Measurements from ENCODE around the gene GDPD5. TPM values are rescaled to one million over a fixed set of nuclear protein-coding genes. Genes with fewer than 3 reads are reported as not detected.

GDPD5 gene
- total and polyA plus RNA-seq, 8 donors = 0.58 to 57.6 (median 4.9) TPM

DNA sequence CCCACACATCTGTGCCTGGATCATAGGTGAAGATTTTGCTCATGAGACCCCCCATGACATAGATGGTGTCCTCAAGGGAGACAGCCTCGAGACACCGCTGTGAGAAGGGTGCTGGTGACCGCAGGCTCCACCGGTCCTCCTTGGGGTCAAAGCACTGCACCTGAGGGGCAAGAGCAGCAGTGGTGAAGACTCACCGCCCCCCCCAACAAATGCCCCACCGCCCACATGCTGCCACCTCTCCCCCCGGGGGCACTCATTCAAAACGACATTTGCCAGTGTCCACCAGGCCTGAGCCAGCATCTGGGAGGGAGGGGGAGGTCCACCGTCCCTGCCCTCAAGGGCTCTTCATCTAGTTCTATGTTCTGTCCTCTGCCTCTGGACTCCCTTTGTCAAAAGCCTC, 102.0 kb downstream of the GDPD5 start:
- DNase-seq = no peak
- TF ChIP-seq EP300 (IDR thresholded peaks at IDR 0.05) = no peak
- TF ChIP-seq POLR2A (IDR thresholded peaks at IDR 0.05) = no peak
- TF ChIP-seq, protein P1, sequence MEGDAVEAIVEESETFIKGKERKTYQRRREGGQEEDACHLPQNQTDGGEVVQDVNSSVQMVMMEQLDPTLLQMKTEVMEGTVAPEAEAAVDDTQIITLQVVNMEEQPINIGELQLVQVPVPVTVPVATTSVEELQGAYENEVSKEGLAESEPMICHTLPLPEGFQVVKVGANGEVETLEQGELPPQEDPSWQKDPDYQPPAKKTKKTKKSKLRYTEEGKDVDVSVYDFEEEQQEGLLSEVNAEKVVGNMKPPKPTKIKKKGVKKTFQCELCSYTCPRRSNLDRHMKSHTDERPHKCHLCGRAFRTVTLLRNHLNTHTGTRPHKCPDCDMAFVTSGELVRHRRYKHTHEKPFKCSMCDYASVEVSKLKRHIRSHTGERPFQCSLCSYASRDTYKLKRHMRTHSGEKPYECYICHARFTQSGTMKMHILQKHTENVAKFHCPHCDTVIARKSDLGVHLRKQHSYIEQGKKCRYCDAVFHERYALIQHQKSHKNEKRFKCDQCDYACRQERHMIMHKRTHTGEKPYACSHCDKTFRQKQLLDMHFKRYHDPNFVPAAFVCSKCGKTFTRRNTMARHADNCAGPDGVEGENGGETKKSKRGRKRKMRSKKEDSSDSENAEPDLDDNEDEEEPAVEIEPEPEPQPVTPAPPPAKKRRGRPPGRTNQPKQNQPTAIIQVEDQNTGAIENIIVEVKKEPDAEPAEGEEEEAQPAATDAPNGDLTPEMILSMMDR (IDR thresholded peaks at IDR 0.05) = no peak
- TF ChIP-seq POLR2AphosphoS5 (IDR thresholded peaks at IDR 0.05) = no peak
- Histone ChIP-seq H3K4me1 (peaks cover 8 to 65% (median 39%) of the 10 kb centered on the region in 4 donors), H3K27me3 (peaks cover 0 to 6% (median under 1%) of the 10 kb centered on the region in 3 donors), H3K36me3 (peaks cover 4 to 18% (median 10%) of the 10 kb centered on the region in 4 donors), H3K4me3 (no peak overlapping the region), H3K27ac (peak overlapping the region in 2 of 5 donors; percentile 69 to 78), H3K9me3 (no peaks in the 10 kb centered on the region)
- WGBS, 5 donors = 83 to 98% (median 91%) methylated on average over 5 to 9 of the region's 9 CpGs
- intact Hi-C loops (cut with DNase I; ENCODE audit: low total_unique reads) = no loop called here

- intact Hi-C loops (cut with DNase I; ENCODE audit: low total_unique reads) = no loop called here
- Histone ChIP-seq H3K9me3 (no peaks in the 10 kb centered on the region), H3K4me3 (no peak overlapping the region), H3K4me1 (peaks cover 8 to 66% (median 37%) of the 10 kb centered on the region in 4 donors), H3K27me3 (no peaks in the 10 kb centered on the region), H3K36me3 (peaks cover 4 to 18% (median 10%) of the 10 kb centered on the region in 4 donors), H3K27ac (peak overlapping the region; percentile 45 to 83 (median 78))
- TF ChIP-seq EP300 (IDR thresholded peaks at IDR 0.05) (no peak), POLR2AphosphoS5 (IDR thresholded peaks at IDR 0.05) (peak in 1 of 3 donors; percentile 39)
- TF ChIP-seq, protein P1 (IDR thresholded peaks at IDR 0.05) = no peak
- WGBS, 5 donors = 45 to 77% (median 51%) methylated on average over 13 to 15 of the region's 15 CpGs
- DNase-seq = peak; percentile 78 to 86
Observed at GRCh38 chr11:75422248-75423231, 103.2 kb downstream of the GDPD5 start.

GRCh38 chr11:75421902-75422247, 103.9 kb downstream of the GDPD5 start:
- no peak for TF ChIP-seq POLR2A (IDR thresholded peaks at IDR 0.05)
- TF ChIP-seq POLR2AphosphoS5 (IDR thresholded peaks at IDR 0.05) = no peak
- TF ChIP-seq, protein P1 (IDR thresholded peaks at IDR 0.05) = no peak
- TF ChIP-seq EP300 (IDR thresholded peaks at IDR 0.05) = no peak
- peaks cover 8 to 64% (median 37%) of the 10 kb centered on the region in 4 donors for H3K4me1 ChIP-seq
- no peak overlapping the region for H3K4me3 ChIP-seq
- no peaks in the 10 kb centered on the region for H3K9me3 ChIP-seq
- H3K27me3 ChIP-seq = no peaks in the 10 kb centered on the region
- intact Hi-C loops (cut with DNase I; ENCODE audit: low total_unique reads) = no loop called here
- 19 to 51% (median 42%) methylated on average over 2 of the region's 2 CpGs for WGBS, 5 donors
- peaks cover 4 to 18% (median 10%) of the 10 kb centered on the region in 4 donors for H3K36me3 ChIP-seq
- DNase-seq = no peak
- peak overlapping the region; percentile 45 to 81 (median 69) for H3K27ac ChIP-seq

GRCh38 chr11:75421035-75421602, 104.6 kb downstream of the GDPD5 start:
- Histone ChIP-seq H3K4me1 (peaks cover 8 to 64% (median 37%) of the 10 kb centered on the region in 4 donors), H3K27ac (peak overlapping the region; percentile 43 to 81 (median 69)), H3K27me3 (no peaks in the 10 kb centered on the region), H3K36me3 (peaks cover 6 to 19% (median 10%) of the 10 kb centered on the region in 4 donors), H3K9me3 (no peaks in the 10 kb centered on the region), H3K4me3 (no peak overlapping the region)
- DNase-seq = peak in 1 of 2 donors; percentile 53
- WGBS, 5 donors = 51 to 66% (median 60%) methylated on average over 9 to 11 of the region's 11 CpGs
- TF ChIP-seq POLR2A (IDR thresholded peaks at IDR 0.05) = no peak
- no peak for TF ChIP-seq EP300 (IDR thresholded peaks at IDR 0.05)
- TF ChIP-seq, protein P1 (IDR thresholded peaks at IDR 0.05) = no peak
- TF ChIP-seq POLR2AphosphoS5 (IDR thresholded peaks at IDR 0.05) = no peak
- intact Hi-C loops (cut with DNase I; ENCODE audit: low total_unique reads) = no loop called here

Measured in stomach (tissue), 9 donors.